Measurements from ENCODE around the gene IQCE. TPM values are rescaled to one million over a fixed set of nuclear protein-coding genes. Genes with fewer than 3 reads are reported as not detected.

IQCE gene
- total RNA-seq, 1 experiment from 2014 or later: 4.0 TPM

GRCh38 chr7:2633538-2634266 lies 74.9 kb downstream of the IQCE start:
- peak; percentile 67 for DNase-seq
- Histone ChIP-seq H3K4me3 (ENCODE audit: insufficient read depth, low read depth, low read length) (peak overlapping the region; percentile 94), H3K36me3 (replicated peaks; ENCODE audit: control insufficient read depth, insufficient read depth, low read length) (peaks cover 3% of the 10 kb centered on the region), H3K27me3 (ENCODE audit: control insufficient read depth, insufficient read depth, low read length) (no peaks in the 10 kb centered on the region)

- Histone ChIP-seq H3K27me3 (ENCODE audit: control insufficient read depth, insufficient read depth, low read length) (no peaks in the 10 kb centered on the region), H3K36me3 (replicated peaks; ENCODE audit: control insufficient read depth, insufficient read depth, low read length) (peaks cover 3% of the 10 kb centered on the region), H3K4me3 (ENCODE audit: insufficient read depth, low read depth, low read length) (no peak overlapping the region)
- peak; percentile 57 for DNase-seq
Observed at GRCh38 chr7:2634267-2635145, 75.7 kb downstream of the IQCE start.

GRCh38 chr7:2635148-2635668 lies 76.4 kb downstream of the IQCE start:
- H3K36me3 ChIP-seq (replicated peaks; ENCODE audit: control insufficient read depth, insufficient read depth, low read length): peaks cover 3% of the 10 kb centered on the region
- no peak overlapping the region for H3K4me3 ChIP-seq (ENCODE audit: insufficient read depth, low read depth, low read length)
- H3K27me3 ChIP-seq (ENCODE audit: control insufficient read depth, insufficient read depth, low read length): no peaks in the 10 kb centered on the region
- no peak for DNase-seq

GRCh38 chr7:2635810-2636701 lies 77.3 kb downstream of the IQCE start:
- no peak overlapping the region for H3K4me3 ChIP-seq (ENCODE audit: insufficient read depth, low read depth, low read length)
- H3K27me3 ChIP-seq (ENCODE audit: control insufficient read depth, insufficient read depth, low read length): no peaks in the 10 kb centered on the region
- H3K36me3 ChIP-seq (replicated peaks; ENCODE audit: control insufficient read depth, insufficient read depth, low read length): peaks cover 3% of the 10 kb centered on the region
- DNase-seq: no peak

- Histone ChIP-seq H3K36me3 (replicated peaks; ENCODE audit: control insufficient read depth, insufficient read depth, low read length) (peaks cover 3% of the 10 kb centered on the region), H3K27me3 (ENCODE audit: control insufficient read depth, insufficient read depth, low read length) (no peaks in the 10 kb centered on the region), H3K4me3 (ENCODE audit: insufficient read depth, low read depth, low read length) (no peak overlapping the region)
- DNase-seq: no peak
Observed at GRCh38 chr7:2637066-2637471, 78.3 kb downstream of the IQCE start.

GRCh38 chr7:2637505-2638223 lies 78.9 kb downstream of the IQCE start:
- no peak for DNase-seq
- Histone ChIP-seq H3K27me3 (ENCODE audit: control insufficient read depth, insufficient read depth, low read length) (no peaks in the 10 kb centered on the region), H3K36me3 (replicated peaks; ENCODE audit: control insufficient read depth, insufficient read depth, low read length) (peaks cover 3% of the 10 kb centered on the region), H3K4me3 (ENCODE audit: insufficient read depth, low read depth, low read length) (no peak overlapping the region)

- no peak overlapping the region for H3K4me3 ChIP-seq (ENCODE audit: insufficient read depth, low read depth, low read length)
- DNase-seq: no peak
- peaks cover 3% of the 10 kb centered on the region for H3K36me3 ChIP-seq (replicated peaks; ENCODE audit: control insufficient read depth, insufficient read depth, low read length)
- H3K27me3 ChIP-seq (ENCODE audit: control insufficient read depth, insufficient read depth, low read length): no peaks in the 10 kb centered on the region
Observed at GRCh38 chr7:2638224-2638991, 79.6 kb downstream of the IQCE start.

GRCh38 chr7:2639181-2639681 lies 80.5 kb downstream of the IQCE start:
- Histone ChIP-seq H3K36me3 (replicated peaks; ENCODE audit: control insufficient read depth, insufficient read depth, low read length) (peaks cover 2% of the 10 kb centered on the region), H3K27me3 (ENCODE audit: control insufficient read depth, insufficient read depth, low read length) (no peaks in the 10 kb centered on the region), H3K4me3 (ENCODE audit: insufficient read depth, low read depth, low read length) (no peak overlapping the region)
- DNase-seq: no peak

GRCh38 chr7:2639695-2640481 lies 81.1 kb downstream of the IQCE start:
- Histone ChIP-seq H3K4me3 (ENCODE audit: insufficient read depth, low read depth, low read length) (no peak overlapping the region), H3K27me3 (ENCODE audit: control insufficient read depth, insufficient read depth, low read length) (no peaks in the 10 kb centered on the region), H3K36me3 (replicated peaks; ENCODE audit: control insufficient read depth, insufficient read depth, low read length) (peaks cover 2% of the 10 kb centered on the region)
- DNase-seq: no peak

- Histone ChIP-seq H3K36me3 (replicated peaks; ENCODE audit: control insufficient read depth, insufficient read depth, low read length) (peaks cover 2% of the 10 kb centered on the region), H3K27me3 (ENCODE audit: control insufficient read depth, insufficient read depth, low read length) (no peaks in the 10 kb centered on the region), H3K4me3 (ENCODE audit: insufficient read depth, low read depth, low read length) (no peak overlapping the region)
- DNase-seq: no peak
Observed at GRCh38 chr7:2640482-2640830, 81.7 kb downstream of the IQCE start.

- no peak for DNase-seq
- H3K4me3 ChIP-seq (ENCODE audit: insufficient read depth, low read depth, low read length): no peak overlapping the region
- H3K27me3 ChIP-seq (ENCODE audit: control insufficient read depth, insufficient read depth, low read length): no peaks in the 10 kb centered on the region
- H3K36me3 ChIP-seq (replicated peaks; ENCODE audit: control insufficient read depth, insufficient read depth, low read length): peaks cover under 1% of the 10 kb centered on the region
Observed at GRCh38 chr7:2640846-2641316, 82.1 kb downstream of the IQCE start.

Measured in H7 (cell line).